Right renal pelvis (tissue), 4 donors: ENCODE measurements around the gene OR10T2. TPM values are rescaled to one million over a fixed set of nuclear protein-coding genes. Genes with fewer than 3 reads are reported as not detected.
"Not testable (repeated sequence)": the region's sequence is repeated elsewhere in the genome, so short reads cannot be mapped to it uniquely, and the experiment has no call there.

Experiments used
- DNase-seq, 4 donors: peaks; one replicate each; pipeline ENCODE4 v3.0.0-alpha.2; 2013; ENCODE audit warnings: low read depth in 4 of 4, low spot score in 3 of 4, missing footprints in 1 of 4
- polyA plus RNA-seq, 4 donors: library from polyadenylated mRNA; unstranded; fragments of 120-200 nt; gene quantifications; one replicate each; pipeline ENCODE4 v1.2.1, GENCODE V29; 2013; ENCODE audit not compliant: insufficient read length in 4 of 4

The OR10T2 gene
- polyA plus RNA-seq, result not detected

- no peak for DNase-seq
These were observed at the start of gene OR10T2 for GRCh38 chr1:158398818-158399514. OR10T2 (minus strand) TSS chr1:158399466; CDS start chr1:158399466, 0 bp downstream.

- DNase-seq, result no peak
These were observed 46.1 kb upstream of the OR10T2 start for GRCh38 chr1:158445376-158445775.

- no peak for DNase-seq
These were observed 35.5 kb upstream of the OR10T2 start for GRCh38 chr1:158434741-158435140.

- not testable (repeated sequence) for DNase-seq
These were observed 30.9 kb upstream of the OR10T2 start for GRCh38 chr1:158430163-158430562.

- DNase-seq, result no peak
These were observed 26.9 kb upstream of the OR10T2 start, which contains the start of gene OR10K2 for GRCh38 chr1:158426137-158426536. OR10K2 (minus strand) TSS chr1:158426237; CDS start chr1:158420866, 5,371 bp downstream.

- DNase-seq, result no peak
These were observed 25.8 kb upstream of the OR10T2 start for GRCh38 chr1:158425027-158425426.

- no peak for DNase-seq
These were observed 22.9 kb upstream of the OR10T2 start for GRCh38 chr1:158422212-158422611.

- no peak for DNase-seq
These were observed 18.3 kb upstream of the OR10T2 start for GRCh38 chr1:158417586-158417985.

- DNase-seq, result no peak
These were observed 15.5 kb upstream of the OR10T2 start for GRCh38 chr1:158414651-158415345.

GRCh38 chr1:158407092-158407491 is 7.8 kb upstream of the OR10T2 start:
- no peak for DNase-seq

GRCh38 chr1:158400871-158401270 is 1.6 kb upstream of the OR10T2 start:
- no peak for DNase-seq

GRCh38 chr1:158396646-158397045 is 2.6 kb downstream of the OR10T2 start:
- DNase-seq, result no peak

- no peak for DNase-seq
These were observed 5.8 kb downstream of the OR10T2 start for GRCh38 chr1:158393476-158393875.

- DNase-seq, result no peak
These were observed 8.2 kb downstream of the OR10T2 start for GRCh38 chr1:158391099-158391498.

GRCh38 chr1:158390331-158390730 is 8.9 kb downstream of the OR10T2 start:
- no peak for DNase-seq

GRCh38 chr1:158374860-158375259 is 24.4 kb downstream of the OR10T2 start:
- DNase-seq, result no peak

- DNase-seq, result not testable (repeated sequence)
These were observed 25.2 kb downstream of the OR10T2 start for GRCh38 chr1:158374101-158374500.

GRCh38 chr1:158371188-158371953 is 27.9 kb downstream of the OR10T2 start:
- DNase-seq, result no peak

GRCh38 chr1:158366783-158367182 is 32.5 kb downstream of the OR10T2 start:
- DNase-seq, result no peak

GRCh38 chr1:158362941-158363340 is 36.3 kb downstream of the OR10T2 start:
- DNase-seq, result no peak

GRCh38 chr1:158362482-158362881 is 36.8 kb downstream of the OR10T2 start:
- no peak for DNase-seq
